Measurements from ENCODE around the gene DGKA.

Gene DGKA

DNA sequence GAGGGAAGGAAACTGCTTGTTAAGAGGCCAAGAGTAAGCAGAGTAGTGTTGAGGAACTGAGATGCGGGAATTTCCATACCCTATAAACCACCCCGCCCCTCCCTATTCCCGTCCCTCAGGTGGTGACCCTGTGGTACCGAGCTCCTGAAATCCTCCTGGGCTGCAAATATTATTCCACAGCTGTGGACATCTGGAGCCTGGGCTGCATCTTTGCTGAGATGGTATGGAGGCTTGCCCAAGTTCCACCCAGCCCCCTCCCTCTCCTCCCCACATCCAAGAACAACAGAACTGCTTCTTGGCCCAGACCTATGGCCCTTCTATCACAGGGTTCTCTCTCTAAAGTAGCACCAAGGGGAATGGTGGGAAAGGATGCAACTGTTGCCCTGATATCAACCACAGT, 38.4 kb downstream of the DGKA start:
- no peak overlapping the region for H4K91ac ChIP-seq (ENCODE audit: low read length)
- peaks cover 27% of the 10 kb centered on the region for H3K79me1 ChIP-seq (replicated peaks; ENCODE audit: low read length, poor library complexity, severe bottlenecking)
- H2BK15ac ChIP-seq (ENCODE audit: low read depth, poor library complexity, severe bottlenecking) = no peak overlapping the region
- H2BK12ac ChIP-seq (ENCODE audit: low read length in 2 of 2) = no peak overlapping the region
- no peak overlapping the region for H2BK120ac ChIP-seq (ENCODE audit: low read depth, low read length)
- no peak for DNase-seq
- no peak overlapping the region for H3K23ac ChIP-seq (ENCODE audit: low read length in 2 of 2)
- H2AK5ac ChIP-seq (ENCODE audit: low read length, severe bottlenecking) = no peak overlapping the region
- no peak overlapping the region for H3K4me3 ChIP-seq (ENCODE audit: insufficient read depth in 1 of 2, low read depth in 1 of 2, low read length in 2 of 2)
- H2AFZ ChIP-seq (ENCODE audit: low read depth, low read length) = no peak overlapping the region
- WGBS = 90% methylated on average over 3 of the region's 4 CpGs
- no peak overlapping the region for H3K9ac ChIP-seq (ENCODE audit: low read length)
- H3K4me2 ChIP-seq (ENCODE audit: low read length, poor library complexity, severe bottlenecking) = no peak overlapping the region
- H3K27me3 ChIP-seq (ENCODE audit: control insufficient read depth in 1 of 2, insufficient read depth in 1 of 2, low read length in 2 of 2) = no peaks in the 10 kb centered on the region
- H3K18ac ChIP-seq (ENCODE audit: low read depth in 1 of 2, low read length in 2 of 2) = no peak overlapping the region
- H3K4me1 ChIP-seq (ENCODE audit: control insufficient read depth, insufficient read depth, low read depth, low read length) = no peaks in the 10 kb centered on the region
- H3K4ac ChIP-seq (ENCODE audit: low read depth in 1 of 2, low read length in 2 of 2) = no peak overlapping the region
- H2BK5ac ChIP-seq (ENCODE audit: low read depth, low read length, poor library complexity, severe bottlenecking) = no peak overlapping the region
- H4K8ac ChIP-seq (ENCODE audit: low read length) = no peak overlapping the region
- H3K14ac ChIP-seq (ENCODE audit: low read length in 2 of 2) = no peak overlapping the region
- H3K27ac ChIP-seq (ENCODE audit: low read length, poor library complexity, severe bottlenecking) = no peak overlapping the region
- peaks cover 4 to 16% of the 10 kb centered on the region in 2 experiments for H3K36me3 ChIP-seq (ENCODE audit: control insufficient read depth in 1 of 2, insufficient read depth in 2 of 2, low read depth in 1 of 2, low read length in 2 of 2)
- H3K9me3 ChIP-seq (ENCODE audit: control insufficient read depth, low read length) = no peaks in the 10 kb centered on the region

GRCh38 chr12:55970775-55971174, 39.8 kb downstream of the DGKA start:
- H2BK12ac ChIP-seq (ENCODE audit: low read length in 2 of 2) = no peak overlapping the region
- no peak overlapping the region for H2AFZ ChIP-seq (ENCODE audit: low read depth, low read length)
- H2BK15ac ChIP-seq (ENCODE audit: low read depth, poor library complexity, severe bottlenecking) = no peak overlapping the region
- H3K79me1 ChIP-seq (replicated peaks; ENCODE audit: low read length, poor library complexity, severe bottlenecking) = peaks cover 27% of the 10 kb centered on the region
- H4K91ac ChIP-seq (ENCODE audit: low read length) = no peak overlapping the region
- H3K27ac ChIP-seq (ENCODE audit: low read length, poor library complexity, severe bottlenecking) = no peak overlapping the region
- no peak overlapping the region for H3K4ac ChIP-seq (ENCODE audit: low read depth in 1 of 2, low read length in 2 of 2)
- H2AK5ac ChIP-seq (ENCODE audit: low read length, severe bottlenecking) = no peak overlapping the region
- peak; percentile 46 for DNase-seq
- no peak overlapping the region for H3K18ac ChIP-seq (ENCODE audit: low read depth in 1 of 2, low read length in 2 of 2)
- no peak overlapping the region for H3K4me3 ChIP-seq (ENCODE audit: insufficient read depth in 1 of 2, low read depth in 1 of 2, low read length in 2 of 2)
- H3K36me3 ChIP-seq (ENCODE audit: control insufficient read depth in 1 of 2, insufficient read depth in 2 of 2, low read depth in 1 of 2, low read length in 2 of 2) = peaks cover 4 to 16% of the 10 kb centered on the region in 2 experiments
- no peak overlapping the region for H3K9ac ChIP-seq (ENCODE audit: low read length)
- H2BK120ac ChIP-seq (ENCODE audit: low read depth, low read length) = no peak overlapping the region
- no peaks in the 10 kb centered on the region for H3K27me3 ChIP-seq (ENCODE audit: control insufficient read depth in 1 of 2, insufficient read depth in 1 of 2, low read length in 2 of 2)
- H3K14ac ChIP-seq (ENCODE audit: low read length in 2 of 2) = no peak overlapping the region
- H2BK5ac ChIP-seq (ENCODE audit: low read depth, low read length, poor library complexity, severe bottlenecking) = no peak overlapping the region
- no peaks in the 10 kb centered on the region for H3K9me3 ChIP-seq (ENCODE audit: control insufficient read depth, low read length)
- WGBS = 72% methylated on average over 7 of the region's 7 CpGs
- H4K8ac ChIP-seq (ENCODE audit: low read length) = no peak overlapping the region
- peaks cover 2% of the 10 kb centered on the region for H3K4me1 ChIP-seq (ENCODE audit: control insufficient read depth, insufficient read depth, low read depth, low read length)
- no peak overlapping the region for H3K23ac ChIP-seq (ENCODE audit: low read length in 2 of 2)
- no peak overlapping the region for H3K4me2 ChIP-seq (ENCODE audit: low read length, poor library complexity, severe bottlenecking)

DNA sequence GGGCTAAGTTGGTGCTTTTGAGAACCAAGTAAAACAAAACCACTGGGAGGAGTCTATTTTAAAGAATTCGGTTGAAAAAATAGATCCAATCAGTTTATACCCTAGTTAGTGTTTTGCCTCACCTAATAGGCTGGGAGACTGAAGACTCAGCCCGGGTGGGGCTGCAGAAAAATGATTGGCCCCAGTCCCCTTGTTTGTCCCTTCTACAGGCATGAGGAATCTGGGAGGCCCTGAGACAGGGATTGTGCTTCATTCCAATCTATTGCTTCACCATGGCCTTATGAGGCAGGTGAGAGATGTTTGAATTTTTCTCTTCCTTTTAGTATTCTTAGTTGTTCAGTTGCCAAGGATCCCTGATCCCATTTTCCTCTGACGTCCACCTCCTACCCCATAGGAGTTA, 41.1 kb downstream of the DGKA start:
- peak; percentile 37 for DNase-seq
- Histone ChIP-seq H2BK120ac (ENCODE audit: low read depth, low read length) (no peak overlapping the region), H3K4ac (ENCODE audit: low read depth in 1 of 2, low read length in 2 of 2) (no peak overlapping the region), H2AK5ac (ENCODE audit: low read length, severe bottlenecking) (no peak overlapping the region), H3K4me2 (ENCODE audit: low read length, poor library complexity, severe bottlenecking) (no peak overlapping the region), H3K4me1 (ENCODE audit: control insufficient read depth, insufficient read depth, low read depth, low read length) (peaks cover 2% of the 10 kb centered on the region), H4K91ac (ENCODE audit: low read length) (no peak overlapping the region), H3K9ac (ENCODE audit: low read length) (peak overlapping the region; percentile 91), H2BK12ac (ENCODE audit: low read length in 2 of 2) (no peak overlapping the region), H3K27me3 (ENCODE audit: control insufficient read depth in 1 of 2, insufficient read depth in 1 of 2, low read length in 2 of 2) (no peaks in the 10 kb centered on the region), H2BK15ac (ENCODE audit: low read depth, poor library complexity, severe bottlenecking) (no peak overlapping the region), H3K14ac (ENCODE audit: low read length in 2 of 2) (no peak overlapping the region), H3K18ac (ENCODE audit: low read depth in 1 of 2, low read length in 2 of 2) (no peak overlapping the region), H3K27ac (ENCODE audit: low read length, poor library complexity, severe bottlenecking) (peak overlapping the region; percentile 41), H2AFZ (ENCODE audit: low read depth, low read length) (no peak overlapping the region), H3K4me3 (ENCODE audit: insufficient read depth in 1 of 2, low read depth in 1 of 2, low read length in 2 of 2) (peak overlapping the region in 1 of 2 experiments; percentile 86), H3K23ac (ENCODE audit: low read length in 2 of 2) (peak overlapping the region in 1 of 2 experiments; percentile 50), H4K8ac (ENCODE audit: low read length) (no peak overlapping the region), H3K9me3 (ENCODE audit: control insufficient read depth, low read length) (no peaks in the 10 kb centered on the region), H3K79me1 (replicated peaks; ENCODE audit: low read length, poor library complexity, severe bottlenecking) (peaks cover 26% of the 10 kb centered on the region), H2BK5ac (ENCODE audit: low read depth, low read length, poor library complexity, severe bottlenecking) (no peak overlapping the region), H3K36me3 (ENCODE audit: control insufficient read depth in 1 of 2, insufficient read depth in 2 of 2, low read depth in 1 of 2, low read length in 2 of 2) (peaks cover 12 to 16% of the 10 kb centered on the region in 2 experiments)
- 83% methylated on average over 2 of the region's 3 CpGs for WGBS

- Histone ChIP-seq H3K27me3 (ENCODE audit: control insufficient read depth in 1 of 2, insufficient read depth in 1 of 2, low read length in 2 of 2) (no peaks in the 10 kb centered on the region), H2BK15ac (ENCODE audit: low read depth, poor library complexity, severe bottlenecking) (no peak overlapping the region), H3K4me2 (ENCODE audit: low read length, poor library complexity, severe bottlenecking) (peak overlapping the region; percentile 79), H3K4me1 (ENCODE audit: control insufficient read depth, insufficient read depth, low read depth, low read length) (peaks cover 2% of the 10 kb centered on the region), H3K4me3 (ENCODE audit: insufficient read depth in 1 of 2, low read depth in 1 of 2, low read length in 2 of 2) (peak overlapping the region in 1 of 2 experiments; percentile 86), H2AK5ac (ENCODE audit: low read length, severe bottlenecking) (no peak overlapping the region), H2AFZ (ENCODE audit: low read depth, low read length) (no peak overlapping the region), H3K79me1 (replicated peaks; ENCODE audit: low read length, poor library complexity, severe bottlenecking) (peaks cover 24% of the 10 kb centered on the region), H2BK12ac (ENCODE audit: low read length in 2 of 2) (no peak overlapping the region), H4K8ac (ENCODE audit: low read length) (no peak overlapping the region), H3K14ac (ENCODE audit: low read length in 2 of 2) (no peak overlapping the region), H3K23ac (ENCODE audit: low read length in 2 of 2) (no peak overlapping the region), H3K36me3 (ENCODE audit: control insufficient read depth in 1 of 2, insufficient read depth in 2 of 2, low read depth in 1 of 2, low read length in 2 of 2) (peaks cover 16% of the 10 kb centered on the region in 2 experiments), H3K9me3 (ENCODE audit: control insufficient read depth, low read length) (no peaks in the 10 kb centered on the region), H3K18ac (ENCODE audit: low read depth in 1 of 2, low read length in 2 of 2) (no peak overlapping the region), H4K91ac (ENCODE audit: low read length) (no peak overlapping the region), H3K9ac (ENCODE audit: low read length) (peak overlapping the region; percentile 91), H3K4ac (ENCODE audit: low read depth in 1 of 2, low read length in 2 of 2) (no peak overlapping the region), H2BK120ac (ENCODE audit: low read depth, low read length) (no peak overlapping the region), H3K27ac (ENCODE audit: low read length, poor library complexity, severe bottlenecking) (peak overlapping the region; percentile 84), H2BK5ac (ENCODE audit: low read depth, low read length, poor library complexity, severe bottlenecking) (no peak overlapping the region)
- no peak for DNase-seq
- WGBS = no CpG with 5 or more reads among the region's 1 CpG
Measured at GRCh38 chr12:55972456-55972855, 41.5 kb downstream of the DGKA start.
